A549 (cell line): ENCODE data around the gene GPRIN2.
A peak's percentile ranks its signal among the peaks of the same experiment; 100 is the strongest.

Experiments used
- BHLHE40 ChIP-seq: IDR thresholded peaks from 2 replicates; pipeline ENCODE4 v1.6.1; 2012; ENCODE audit warnings: low read depth, low read length, inconsistent platforms
- CHD2 ChIP-seq: fragments of 150-350 bp; IDR thresholded peaks from 2 replicates; pipeline ENCODE4 v1.6.1; 2014; ENCODE audit warnings: low read length; ENCODE audit not compliant: partially characterized antibody
- KDM1A ChIP-seq: fragments of 200-600 bp; sonication (generic); IDR thresholded peaks from 2 replicates; pipeline ENCODE4 v1.6.1; 2016; ENCODE audit warnings: low read depth, mild to moderate bottlenecking
- NFE2L2 ChIP-seq: fragments of 150-350 bp; conservative IDR thresholded peaks from 2 replicates; pipeline ENCODE4 v1.6.1; 2014; ENCODE audit warnings: low read length
- RCOR1 ChIP-seq: fragments of 150-350 bp; IDR thresholded peaks from 2 replicates; pipeline ENCODE4 v1.6.1; 2014; ENCODE audit warnings: antibody characterized with exemption, low read length, low read depth
- SMC3 ChIP-seq: fragments of >200 bp; sonication (Bioruptor Twin); formaldehyde crosslinking; IDR thresholded peaks from 3 replicates; pipeline ENCODE4 v1.6.1; 2018; ENCODE audit warnings: inconsistent platforms
- TF ChIP-seq, protein P1 (sequence below): fragments of >200 bp; sonication (Bioruptor Twin); formaldehyde crosslinking; IDR thresholded peaks from 3 replicates; pipeline ENCODE4 v1.5.1; 2016

DNA sequence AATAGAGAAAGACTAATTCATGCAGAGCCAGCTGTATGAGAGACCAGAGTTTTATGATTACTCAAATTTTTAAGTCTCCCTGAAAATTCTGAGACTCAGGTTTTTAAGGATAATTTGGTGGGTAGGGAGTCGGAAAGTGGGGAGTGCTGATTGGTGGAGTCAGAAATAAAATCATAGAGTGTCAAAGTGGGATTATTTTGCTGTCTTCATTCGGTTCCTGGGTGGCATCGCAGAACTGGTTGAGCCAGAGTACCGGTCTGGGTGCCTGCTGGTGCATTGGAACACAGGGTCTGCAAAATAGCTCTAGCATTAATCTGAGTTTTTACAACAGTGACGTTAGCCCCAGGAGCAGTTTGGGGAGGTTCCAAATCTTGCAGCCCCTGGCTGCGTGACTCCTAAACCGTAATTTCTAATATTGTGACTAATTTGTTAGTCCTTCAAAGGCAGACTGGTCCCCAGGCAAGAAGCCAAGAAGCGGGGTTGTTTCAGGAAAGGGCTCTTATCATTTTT is 32.4 kb downstream of the GPRIN2 start:
- TF ChIP-seq SMC3 (0 out of 3 replicates have a peak, but pooled peaks have one; percentile 1), CHD2 (peak; percentile 34), NFE2L2 (no peak), KDM1A (no peak), RCOR1 (no peak), BHLHE40 (no peak)
- TF ChIP-seq, protein P1, sequence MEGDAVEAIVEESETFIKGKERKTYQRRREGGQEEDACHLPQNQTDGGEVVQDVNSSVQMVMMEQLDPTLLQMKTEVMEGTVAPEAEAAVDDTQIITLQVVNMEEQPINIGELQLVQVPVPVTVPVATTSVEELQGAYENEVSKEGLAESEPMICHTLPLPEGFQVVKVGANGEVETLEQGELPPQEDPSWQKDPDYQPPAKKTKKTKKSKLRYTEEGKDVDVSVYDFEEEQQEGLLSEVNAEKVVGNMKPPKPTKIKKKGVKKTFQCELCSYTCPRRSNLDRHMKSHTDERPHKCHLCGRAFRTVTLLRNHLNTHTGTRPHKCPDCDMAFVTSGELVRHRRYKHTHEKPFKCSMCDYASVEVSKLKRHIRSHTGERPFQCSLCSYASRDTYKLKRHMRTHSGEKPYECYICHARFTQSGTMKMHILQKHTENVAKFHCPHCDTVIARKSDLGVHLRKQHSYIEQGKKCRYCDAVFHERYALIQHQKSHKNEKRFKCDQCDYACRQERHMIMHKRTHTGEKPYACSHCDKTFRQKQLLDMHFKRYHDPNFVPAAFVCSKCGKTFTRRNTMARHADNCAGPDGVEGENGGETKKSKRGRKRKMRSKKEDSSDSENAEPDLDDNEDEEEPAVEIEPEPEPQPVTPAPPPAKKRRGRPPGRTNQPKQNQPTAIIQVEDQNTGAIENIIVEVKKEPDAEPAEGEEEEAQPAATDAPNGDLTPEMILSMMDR: no peak
